ENCODE measurements around the gene NAALADL2.
"Not testable (repeated sequence)": the region's sequence is repeated elsewhere in the genome, so short reads cannot be mapped to it uniquely, and the experiment has no call there.

The NAALADL2 gene

GRCh38 chr3:175521406-175521805 is 662.3 kb downstream of the NAALADL2 start:
- no peak for DNase-seq

DNA sequence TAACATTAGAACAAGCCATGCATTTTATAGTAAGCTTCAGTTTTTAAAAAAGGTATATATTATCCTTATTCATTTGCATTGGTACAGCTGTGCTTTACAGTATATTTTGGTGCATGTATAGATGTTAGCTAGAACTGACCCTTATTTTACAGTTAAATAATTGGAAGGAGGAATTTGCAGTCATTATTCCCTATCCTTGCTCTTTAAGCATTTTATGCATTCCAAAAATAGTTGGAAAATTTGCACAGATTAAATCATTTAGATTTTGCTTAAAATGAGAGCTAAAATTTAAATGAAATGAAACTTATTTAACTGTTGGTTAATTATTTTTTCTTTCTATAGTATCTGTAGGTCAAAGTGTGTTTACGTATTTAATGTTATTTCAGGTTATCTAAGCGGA is 667.1 kb downstream of the NAALADL2 start:
- DNase-seq: no peak

DNA sequence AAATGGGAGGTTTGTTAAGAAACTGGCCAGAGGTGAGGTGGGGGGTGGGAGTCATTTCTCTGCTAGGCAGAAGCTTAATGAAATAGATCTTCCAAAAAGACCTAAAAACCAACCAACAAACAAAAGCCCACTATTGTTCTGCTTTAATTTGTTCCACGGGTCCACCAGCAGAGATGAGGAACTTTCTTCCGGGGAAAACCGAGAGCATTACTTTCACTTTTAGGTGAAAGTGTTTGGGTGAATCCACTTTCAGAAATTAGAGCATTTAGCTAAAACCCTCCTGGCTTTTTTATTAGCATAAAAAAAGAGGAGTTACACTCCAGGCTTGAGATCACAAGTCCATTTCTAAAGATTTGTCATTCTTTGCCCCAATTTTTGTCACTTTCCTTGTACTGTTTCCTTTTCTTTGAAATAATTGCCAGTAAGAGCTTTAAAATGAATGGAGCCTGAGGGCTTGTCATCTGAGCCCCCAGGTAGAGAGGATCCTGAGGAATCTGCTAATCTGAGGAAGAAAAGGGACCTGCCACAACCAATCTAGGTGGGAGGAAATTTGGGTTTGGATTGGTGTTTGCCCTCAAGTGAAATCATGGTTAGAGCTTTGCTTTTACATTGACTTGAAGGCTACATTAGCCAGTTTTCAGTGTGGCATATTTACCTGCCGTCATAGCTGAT is 667.6 kb downstream of the NAALADL2 start:
- no peak for DNase-seq

- DNase-seq: not testable (repeated sequence)
These were observed 669.6 kb downstream of the NAALADL2 start for GRCh38 chr3:175528693-175529092.

DNA sequence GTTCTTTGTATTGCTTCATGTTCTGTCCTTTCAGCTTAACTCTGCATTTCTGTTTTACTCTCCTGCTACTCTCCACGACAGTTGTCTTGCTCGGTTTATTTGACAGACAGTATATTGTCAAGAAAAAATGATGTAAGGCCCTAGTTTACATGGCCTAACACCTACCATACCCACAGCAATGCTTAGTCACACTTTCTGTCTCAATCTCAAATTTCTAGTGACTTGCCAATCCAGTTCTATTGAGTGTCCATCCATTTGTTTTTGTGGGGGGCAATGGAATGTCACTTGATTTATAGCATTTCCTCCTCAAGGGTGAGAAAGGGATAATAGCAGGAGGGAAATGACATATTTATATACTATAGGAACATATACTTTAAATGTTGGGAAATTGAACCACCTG is 676.2 kb downstream of the NAALADL2 start:
- DNase-seq: no peak

- no peak for DNase-seq
These were observed 687.0 kb downstream of the NAALADL2 start for GRCh38 chr3:175546115-175546514.

DNA sequence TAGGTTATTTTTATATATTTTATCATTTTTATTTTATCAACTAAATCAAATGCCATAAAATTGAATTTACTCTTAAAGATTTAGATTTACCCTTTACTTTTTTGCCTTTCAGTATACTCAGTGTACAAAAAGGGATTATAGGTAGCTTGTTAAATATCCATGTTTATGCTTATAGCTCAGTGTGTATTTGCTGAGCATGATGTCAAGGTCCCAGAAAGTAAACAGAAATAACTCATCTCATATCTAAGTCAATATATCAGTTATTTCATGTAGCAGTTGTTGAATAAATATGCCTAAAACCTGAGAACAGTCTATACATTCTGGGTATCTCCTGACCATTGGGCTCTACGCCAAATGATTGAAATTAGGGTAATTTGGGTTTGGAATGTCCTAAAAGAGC is 693.8 kb downstream of the NAALADL2 start:
- no peak for DNase-seq

- no peak for DNase-seq
These were observed 695.7 kb downstream of the NAALADL2 start for GRCh38 chr3:175554801-175555200.

DNA sequence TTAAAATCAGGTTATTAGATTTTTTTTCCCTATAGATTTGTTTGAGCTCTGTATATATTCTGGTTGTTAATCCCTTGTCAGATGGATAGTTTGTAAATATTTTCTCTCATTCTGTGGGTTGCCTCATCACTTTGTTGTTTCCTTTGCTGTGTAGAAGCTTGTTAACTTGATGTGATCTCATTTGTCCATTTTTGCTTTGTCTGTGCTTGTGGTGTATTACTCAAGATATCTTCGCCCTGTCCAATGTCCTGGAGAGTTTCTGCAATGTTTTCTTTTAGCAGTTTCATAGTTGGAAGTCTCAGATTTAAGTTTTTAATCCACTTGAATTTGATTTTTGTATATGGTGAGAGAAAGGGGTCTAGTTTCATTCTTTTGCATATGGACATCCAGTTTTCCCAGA is 699.1 kb downstream of the NAALADL2 start:
- DNase-seq: no peak

- DNase-seq: no peak
These were observed 705.2 kb downstream of the NAALADL2 start for GRCh38 chr3:175564363-175564762.

DNA sequence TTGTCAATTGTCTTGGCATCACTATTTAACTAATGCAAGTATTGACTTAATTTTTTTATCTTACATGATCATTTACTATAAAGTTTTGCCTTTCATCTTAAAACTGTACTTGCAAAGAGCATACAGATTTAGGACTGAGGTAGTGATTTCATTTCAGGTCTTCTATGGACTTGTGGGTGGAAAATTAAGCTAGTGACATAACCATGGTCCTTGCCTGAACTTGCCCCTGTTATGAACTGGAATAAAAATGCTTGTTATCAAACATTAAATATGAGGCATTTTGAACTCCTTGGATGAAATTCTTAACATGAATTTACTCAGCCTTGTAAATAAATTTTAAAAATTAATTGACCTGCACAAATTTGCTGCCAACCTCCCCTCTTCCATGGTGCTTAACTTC is 712.0 kb downstream of the NAALADL2 start:
- no peak for DNase-seq

DNA sequence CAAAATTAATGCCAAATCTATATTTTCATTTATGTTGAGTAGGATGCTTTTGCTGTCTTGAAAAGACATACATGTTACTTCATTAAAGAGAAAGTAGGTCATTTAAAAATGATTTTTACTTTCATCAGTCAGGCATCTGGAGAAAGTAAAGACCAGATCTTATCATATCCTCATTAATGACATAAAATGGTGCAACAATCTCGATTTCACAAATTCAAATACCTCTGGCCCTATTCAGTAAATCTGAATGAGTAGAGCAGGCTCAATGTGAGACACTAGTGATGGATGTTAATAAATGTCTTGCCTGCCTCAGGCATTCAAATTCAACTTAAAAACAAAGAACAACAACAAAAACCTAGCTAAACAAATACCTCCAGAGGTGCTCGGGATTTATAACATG is 714.1 kb downstream of the NAALADL2 start:
- DNase-seq: no peak

DNA sequence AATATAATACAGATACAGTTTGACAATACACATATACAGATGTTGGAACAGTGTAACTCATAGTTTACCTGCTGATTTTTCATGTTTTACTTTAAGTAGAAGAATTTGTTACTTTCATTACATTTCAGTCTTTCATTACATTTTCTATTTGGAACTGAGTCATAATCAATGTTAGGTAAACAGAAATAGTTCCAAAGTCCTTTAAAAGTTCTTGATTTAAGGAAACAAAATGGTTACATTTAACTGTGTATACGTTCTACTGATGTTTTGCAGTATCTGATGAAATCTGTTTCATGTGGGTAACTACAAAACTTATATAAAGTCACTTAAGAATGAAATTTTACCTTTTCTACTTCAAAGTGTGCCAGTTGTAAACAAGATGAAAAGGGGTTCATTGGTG is 721.2 kb downstream of the NAALADL2 start:
- no peak for DNase-seq

DNA sequence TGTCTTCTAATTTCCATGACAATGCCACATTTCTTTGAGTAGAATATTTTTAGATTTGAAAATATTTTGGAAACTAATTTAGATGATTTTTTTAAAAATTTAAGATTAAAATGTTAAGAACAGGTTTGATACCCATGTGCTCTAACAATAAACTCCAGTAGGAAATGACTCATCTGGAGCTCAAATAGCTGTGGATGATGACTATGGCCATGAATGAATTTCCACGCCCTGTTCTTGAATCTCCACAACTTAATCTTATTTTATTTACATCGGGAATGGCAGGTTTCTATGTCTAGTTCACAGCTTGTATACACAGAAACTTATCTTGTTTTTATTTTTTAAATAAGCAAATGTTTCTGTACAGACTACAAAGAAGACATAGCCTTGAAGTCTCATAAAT is 726.8 kb downstream of the NAALADL2 start:
- DNase-seq: no peak

- DNase-seq: no peak
These were observed 731.6 kb downstream of the NAALADL2 start for GRCh38 chr3:175590745-175591144.

- DNase-seq: no peak
These were observed 732.2 kb downstream of the NAALADL2 start for GRCh38 chr3:175591375-175591774.

GRCh38 chr3:175593331-175593730 is 734.2 kb downstream of the NAALADL2 start:
- DNase-seq: no peak

- no peak for DNase-seq
These were observed 739.6 kb downstream of the NAALADL2 start for GRCh38 chr3:175598740-175599139.

DNA sequence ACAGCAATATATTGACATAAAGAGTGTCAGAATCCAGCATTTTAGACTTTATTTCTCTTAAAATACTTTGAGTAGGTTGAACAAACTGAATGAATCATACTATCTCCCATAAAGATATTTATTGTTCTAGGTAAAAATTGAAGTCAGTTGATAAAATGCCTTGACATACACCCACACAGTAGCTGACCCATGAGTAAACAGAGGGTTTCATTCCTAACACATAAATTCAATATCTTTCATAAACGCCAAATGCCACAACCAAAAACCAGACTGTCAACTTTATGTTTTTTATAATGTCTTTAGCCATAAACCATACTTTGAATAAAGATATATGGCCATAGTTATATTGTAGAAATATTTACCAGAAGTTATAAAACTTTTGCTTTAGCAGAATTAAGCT is 742.4 kb downstream of the NAALADL2 start:
- DNase-seq: no peak

GRCh38 chr3:175605851-175606250 is 746.7 kb downstream of the NAALADL2 start:
- DNase-seq: no peak

- no peak for DNase-seq
These were observed 747.6 kb downstream of the NAALADL2 start for GRCh38 chr3:175606650-175607318.

GRCh38 chr3:175608356-175608755 is 749.2 kb downstream of the NAALADL2 start:
- DNase-seq: no peak

- no peak for DNase-seq
These were observed 749.8 kb downstream of the NAALADL2 start for GRCh38 chr3:175608911-175609310.

DNA sequence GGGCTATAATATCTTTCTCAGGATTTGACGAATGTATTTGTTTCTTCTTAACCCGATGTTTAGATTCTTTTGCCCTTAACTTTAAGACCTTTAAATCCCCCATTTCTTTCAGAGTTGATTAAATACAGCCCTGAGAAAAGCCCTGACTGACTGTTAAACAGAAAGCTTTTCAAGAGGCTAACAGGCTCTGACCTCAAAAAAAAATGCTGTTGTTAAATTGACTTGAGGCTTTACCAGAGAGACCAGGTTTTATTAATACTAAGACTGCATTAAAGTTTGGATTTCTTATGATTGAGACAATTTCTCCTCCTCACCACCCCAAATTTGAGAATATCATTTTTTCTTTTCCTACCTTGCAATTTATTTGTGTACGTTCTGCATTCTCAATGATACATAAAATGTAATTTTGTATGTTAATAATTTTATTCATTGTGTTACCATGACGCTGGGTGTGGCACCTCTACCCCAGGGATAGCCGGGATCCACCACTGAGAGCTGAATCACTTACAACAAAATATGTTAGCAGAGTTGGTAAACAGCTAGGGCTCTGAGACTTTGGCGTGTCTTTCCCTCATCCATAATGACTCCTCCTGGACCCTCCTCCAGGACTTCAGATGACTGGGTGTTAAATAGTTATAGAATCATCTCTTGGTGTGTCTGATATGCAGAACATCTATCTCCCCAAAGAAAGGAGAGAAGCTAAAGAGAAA is 753.5 kb downstream of the NAALADL2 start:
- DNase-seq: no peak

Measured in bone marrow (tissue), 2 donors.